HG03378 (cell line): Measurements from ENCODE around the gene GABRA6.
"Not testable (repeated sequence)": the region's sequence is repeated elsewhere in the genome, so short reads cannot be mapped to it uniquely, and the experiment has no call there.

Experiments used
- ATAC-seq: cut with Tn5 transposase; IDR thresholded peaks from one replicate; pipeline ENCODE4 v1.9.1; 2021; ENCODE audit warnings: mild to moderate bottlenecking, moderate library complexity; ENCODE audit not compliant: unreplicated experiment

Gene GABRA6

DNA sequence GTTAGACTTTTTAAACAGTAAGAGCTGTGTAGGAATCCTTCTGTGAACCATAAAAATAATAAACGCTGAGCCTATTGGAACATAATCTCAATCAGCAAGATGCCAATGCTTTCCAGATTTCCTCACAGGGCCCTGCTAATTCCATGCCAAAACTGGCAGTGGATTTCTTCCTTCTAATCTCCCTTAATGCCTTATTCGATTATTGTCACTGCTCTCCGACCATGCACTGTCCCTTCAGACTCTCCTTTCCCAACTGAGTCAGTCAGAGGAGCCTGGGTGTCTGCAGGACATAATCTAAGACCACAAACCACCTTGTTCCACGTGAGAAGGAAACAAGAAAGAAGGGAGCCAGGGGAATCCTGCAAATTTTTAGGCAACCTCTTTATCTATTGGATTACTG is at the start of gene GABRA6:
Gene GABRA6, plus strand, starts transcription at position 261 of the 400 bp plus-strand sequence. CDS start 269 bp downstream, outside the sequence.
- no peak for ATAC-seq

GRCh38 chr5:161637591-161637990 is 47.9 kb upstream of the GABRA6 start:
- ATAC-seq: no peak

GRCh38 chr5:161641444-161641843 is 44.1 kb upstream of the GABRA6 start:
- no peak for ATAC-seq

DNA sequence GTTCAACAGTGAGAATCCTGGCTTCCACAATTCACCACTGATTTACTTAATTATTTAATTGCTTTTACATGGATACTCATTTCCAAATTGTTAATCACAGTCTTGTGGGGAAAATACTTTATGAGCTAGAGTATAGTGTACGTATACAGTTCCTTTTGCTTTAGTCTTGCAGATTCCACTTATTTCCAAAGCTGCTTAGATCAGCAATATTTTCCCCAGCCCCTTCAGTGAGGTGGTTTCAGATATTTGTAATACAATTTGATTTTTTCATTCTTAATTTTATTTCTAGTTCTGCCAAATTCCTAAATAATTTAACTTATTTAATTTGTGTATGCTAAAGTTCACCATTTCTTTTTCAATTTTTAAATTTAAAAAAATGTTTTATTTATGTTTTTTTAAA is 40.3 kb upstream of the GABRA6 start:
- no peak for ATAC-seq

- ATAC-seq: not testable (repeated sequence)
Measured at GRCh38 chr5:161651926-161652325, 33.6 kb upstream of the GABRA6 start.

DNA sequence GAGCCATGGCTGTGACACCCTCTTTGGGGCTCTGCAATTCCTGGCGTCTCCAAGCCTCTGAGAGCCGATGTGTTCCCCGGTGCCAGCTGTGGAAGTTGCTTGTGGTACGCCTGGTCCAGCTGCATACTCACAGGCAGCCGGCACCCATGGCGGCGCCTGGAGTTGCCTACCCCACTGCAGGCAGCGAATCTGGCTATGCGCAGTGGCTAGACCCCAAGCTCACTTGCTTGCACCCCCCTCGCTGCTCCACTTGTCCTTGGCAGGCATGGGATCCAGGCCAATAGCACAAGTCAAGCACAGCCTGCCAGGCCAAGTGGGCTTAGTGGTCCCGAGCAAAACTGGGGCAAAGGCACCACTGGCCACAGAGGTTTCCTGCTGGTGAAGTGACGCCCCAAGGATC is 24.7 kb upstream of the GABRA6 start:
- ATAC-seq: no peak

DNA sequence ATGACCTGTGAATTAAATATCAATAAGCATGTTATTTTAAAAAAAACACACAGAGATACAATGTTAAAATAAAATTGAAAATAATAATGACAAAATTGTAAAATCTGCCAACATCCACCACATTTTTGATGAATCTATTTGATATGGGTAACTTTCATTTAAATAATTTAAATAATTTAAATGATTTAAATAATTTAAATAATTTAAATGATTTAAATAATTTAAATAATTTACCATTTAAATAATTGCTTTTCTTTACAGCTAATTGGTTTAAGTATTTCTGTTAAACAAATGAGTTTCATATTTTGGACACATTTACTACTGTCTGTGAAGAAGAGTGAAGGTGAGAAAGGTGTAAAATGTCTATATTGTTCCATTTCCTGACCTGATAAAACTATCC is 22.1 kb upstream of the GABRA6 start:
- no peak for ATAC-seq

DNA sequence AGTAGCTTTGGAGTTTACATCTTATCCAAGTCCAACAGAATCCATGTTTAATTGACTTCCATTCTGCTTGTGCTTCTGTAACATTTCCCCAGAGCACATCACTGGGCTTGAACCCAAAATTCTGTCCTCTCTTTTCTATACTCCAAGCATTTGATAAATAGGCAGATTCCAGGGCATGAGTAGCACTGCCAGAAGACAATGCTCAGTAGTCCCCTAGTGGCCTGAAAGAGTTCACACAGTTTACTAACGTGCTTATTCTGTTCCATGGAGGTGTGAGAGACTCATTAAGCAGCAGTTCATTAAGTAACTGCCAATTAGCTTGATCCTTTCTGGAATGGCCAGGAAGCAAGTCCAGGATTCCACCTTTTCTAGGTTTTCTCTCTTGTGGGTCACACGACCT is 9.4 kb upstream of the GABRA6 start:
- peak; percentile 82 for ATAC-seq

DNA sequence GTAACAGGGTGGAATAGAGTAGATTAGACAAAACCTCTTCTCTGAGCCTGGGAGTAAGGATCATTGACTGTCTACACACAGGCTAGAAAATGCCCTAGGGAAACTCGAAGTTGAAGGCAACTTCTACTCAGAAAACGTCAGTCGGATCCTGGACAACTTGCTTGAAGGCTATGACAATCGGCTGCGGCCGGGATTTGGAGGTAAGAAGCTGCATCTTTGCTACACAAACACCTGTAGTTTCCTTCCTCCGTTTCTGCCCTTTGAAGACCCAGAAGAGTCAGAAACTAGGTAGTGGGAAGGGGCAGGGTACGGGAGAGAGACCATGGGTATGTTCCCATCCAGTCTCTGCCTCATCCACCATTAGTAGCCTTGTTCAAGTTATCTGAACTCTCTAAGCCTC is 628 bp downstream of the GABRA6 start:
- no peak for ATAC-seq

GRCh38 chr5:161686881-161687280 is 1.4 kb downstream of the GABRA6 start:
- no peak for ATAC-seq

DNA sequence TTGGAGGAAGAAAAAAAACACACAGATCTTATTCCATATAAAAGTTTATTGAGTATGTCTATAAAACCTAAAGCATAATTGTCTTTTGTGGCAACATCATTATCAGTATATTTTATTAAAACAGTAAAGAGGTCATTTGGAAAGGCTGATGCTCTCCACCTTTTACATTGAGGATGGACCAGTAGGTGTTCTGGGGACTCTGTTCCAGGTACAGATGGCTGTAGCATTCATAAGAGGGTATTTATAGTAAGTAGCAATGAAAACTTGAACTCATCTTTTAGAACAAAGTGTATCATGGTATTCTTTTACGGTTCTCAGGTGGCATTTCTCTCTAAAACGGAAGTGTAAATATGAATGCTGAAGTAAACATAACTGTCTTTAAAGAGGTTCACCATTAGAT is 1.8 kb downstream of the GABRA6 start:
- ATAC-seq: no peak

- no peak for ATAC-seq
Measured at GRCh38 chr5:161691911-161692310, 6.4 kb downstream of the GABRA6 start.

DNA sequence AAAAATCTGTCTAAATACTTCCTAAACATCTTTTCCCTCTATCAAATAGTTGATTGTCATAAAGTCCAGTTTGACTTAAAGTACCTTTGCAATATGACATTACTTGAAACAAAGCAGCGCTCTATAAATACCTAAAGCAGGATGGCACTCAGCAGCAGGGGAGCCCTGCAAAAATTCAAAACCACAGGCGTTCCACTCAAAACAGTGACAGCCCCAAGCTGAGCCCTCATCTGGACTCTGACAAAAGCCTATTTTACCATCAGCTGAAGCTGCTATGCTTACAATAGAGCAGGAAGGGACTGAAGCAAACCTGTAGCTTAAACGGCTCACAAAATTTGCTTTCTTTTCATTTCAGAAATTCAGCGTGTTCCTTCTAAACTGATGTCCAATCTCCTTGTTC is 11.5 kb downstream of the GABRA6 start:
- no peak for ATAC-seq

- no peak for ATAC-seq
Measured at GRCh38 chr5:161700065-161700464, 14.5 kb downstream of the GABRA6 start.

DNA sequence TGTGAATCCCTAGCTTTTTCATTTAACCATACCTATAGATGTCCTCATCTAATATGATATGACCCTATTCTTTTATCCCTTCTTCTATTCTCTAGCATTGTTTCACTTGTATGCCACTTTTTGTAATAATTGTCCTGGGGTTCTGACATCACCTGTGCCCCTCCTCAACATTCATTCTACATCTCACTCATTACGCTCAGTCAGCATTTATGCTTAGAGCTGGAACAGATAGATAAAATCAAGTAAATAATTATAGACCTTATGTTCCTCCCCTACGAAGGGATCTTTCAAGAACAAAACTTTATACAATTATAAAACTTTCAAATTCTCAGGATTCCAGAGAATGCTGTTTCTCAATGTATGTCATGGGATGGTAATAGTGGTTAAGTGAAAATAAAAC is 18.0 kb downstream of the GABRA6 start:
- ATAC-seq: no peak

GRCh38 chr5:161707382-161707781 is 21.9 kb downstream of the GABRA6 start:
- no peak for ATAC-seq

- no peak for ATAC-seq
Measured at GRCh38 chr5:161709239-161709638, 23.7 kb downstream of the GABRA6 start.

- ATAC-seq: no peak
Measured at GRCh38 chr5:161713042-161713441, 27.5 kb downstream of the GABRA6 start.

- ATAC-seq: no peak
Measured at GRCh38 chr5:161719157-161719556, 33.6 kb downstream of the GABRA6 start.

DNA sequence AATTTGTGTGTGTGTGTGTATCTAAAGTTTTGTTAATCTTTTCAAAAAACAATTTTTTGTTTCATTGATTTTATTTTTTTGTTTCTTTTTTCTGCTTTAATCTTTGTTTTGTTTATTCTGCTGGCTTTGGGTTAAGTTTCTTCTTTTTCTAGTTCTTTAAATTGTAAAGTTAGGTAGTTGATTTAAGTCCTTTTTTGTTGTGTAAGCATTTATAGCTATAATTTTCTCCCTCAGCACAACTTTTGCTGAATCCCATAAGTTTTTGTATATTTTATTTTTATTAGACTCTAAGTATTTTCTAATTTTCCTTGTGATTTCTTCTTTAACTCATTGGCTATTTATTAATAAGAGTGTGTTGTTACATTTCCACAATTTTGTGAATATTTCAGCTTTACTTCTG is 34.9 kb downstream of the GABRA6 start:
- ATAC-seq: no peak

GRCh38 chr5:161734741-161735140 is 49.2 kb downstream of the GABRA6 start:
- ATAC-seq: no peak

DNA sequence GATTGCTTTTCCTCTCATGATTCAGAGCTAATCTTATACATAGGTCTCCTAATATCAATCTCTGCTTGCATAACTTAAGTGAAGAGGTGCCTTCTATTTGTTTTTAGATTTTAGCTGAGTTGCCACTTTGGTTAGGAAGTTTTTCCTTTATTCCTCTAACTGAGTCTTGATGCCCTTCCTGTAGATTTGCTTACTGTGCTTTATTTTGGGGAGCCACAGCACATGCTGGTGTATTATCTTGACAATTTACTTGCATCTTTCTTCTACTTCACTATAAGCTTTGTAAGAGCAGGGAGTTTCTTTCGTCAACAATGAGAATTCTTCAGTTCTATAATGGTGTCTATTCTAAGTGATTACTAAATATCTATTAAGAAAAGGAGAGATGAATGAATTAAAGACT is 54.9 kb downstream of the GABRA6 start:
- ATAC-seq: no peak

- ATAC-seq: no peak
Measured at GRCh38 chr5:161744276-161744675, 58.8 kb downstream of the GABRA6 start.

GRCh38 chr5:161745392-161745791 is 59.9 kb downstream of the GABRA6 start:
- ATAC-seq: no peak
